Right forelimb (tissue), 1 donor: ENCODE measurements around the gene NETO1.

Experiments
- DNase-seq: peaks from one replicate; pipeline ENCODE4 v3.0.0-alpha.2; 2018

Gene NETO1

DNA sequence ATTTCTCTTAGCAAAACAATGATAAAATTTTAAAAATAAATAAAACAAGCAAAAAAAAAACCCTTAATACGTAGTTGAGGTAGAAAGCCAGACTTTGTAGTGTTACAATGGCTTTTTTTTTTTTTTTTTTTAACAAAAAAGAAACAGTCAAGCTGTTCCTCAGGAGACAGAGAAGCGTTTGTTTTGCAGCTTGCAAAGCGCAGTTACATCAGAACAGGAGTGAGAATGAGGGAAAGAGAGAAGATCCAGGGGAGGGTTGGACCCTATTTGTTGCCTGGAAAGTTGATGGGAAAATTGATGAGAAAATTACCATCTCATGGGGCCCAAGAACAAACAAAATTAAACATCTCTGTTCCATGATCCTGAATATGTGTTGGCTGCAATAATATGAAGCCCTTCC lies 146.5 kb downstream of the NETO1 start:
- DNase-seq, result no peak

GRCh38 chr18:72720116-72720515 lies 147.7 kb downstream of the NETO1 start:
- DNase-seq, result no peak

DNA sequence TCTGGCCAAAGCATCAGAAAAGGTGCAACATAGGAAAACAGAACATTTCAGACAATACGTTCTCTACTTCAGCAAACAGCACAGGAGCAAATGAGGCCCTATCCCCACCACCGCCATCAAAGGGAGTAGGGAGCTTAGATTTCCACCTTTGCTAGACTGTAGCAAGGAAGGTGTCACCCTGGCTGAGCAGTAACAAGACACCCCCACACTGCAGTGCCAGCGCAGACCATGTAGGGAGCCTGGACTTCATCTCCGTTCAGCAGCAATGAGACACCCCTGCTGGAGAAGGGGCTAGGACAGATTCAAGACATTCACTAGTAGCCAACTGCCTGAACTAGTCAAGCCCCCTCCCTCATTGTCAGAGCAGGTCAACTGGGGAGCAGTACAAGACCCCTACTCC lies 163.6 kb downstream of the NETO1 start:
- no peak for DNase-seq

DNA sequence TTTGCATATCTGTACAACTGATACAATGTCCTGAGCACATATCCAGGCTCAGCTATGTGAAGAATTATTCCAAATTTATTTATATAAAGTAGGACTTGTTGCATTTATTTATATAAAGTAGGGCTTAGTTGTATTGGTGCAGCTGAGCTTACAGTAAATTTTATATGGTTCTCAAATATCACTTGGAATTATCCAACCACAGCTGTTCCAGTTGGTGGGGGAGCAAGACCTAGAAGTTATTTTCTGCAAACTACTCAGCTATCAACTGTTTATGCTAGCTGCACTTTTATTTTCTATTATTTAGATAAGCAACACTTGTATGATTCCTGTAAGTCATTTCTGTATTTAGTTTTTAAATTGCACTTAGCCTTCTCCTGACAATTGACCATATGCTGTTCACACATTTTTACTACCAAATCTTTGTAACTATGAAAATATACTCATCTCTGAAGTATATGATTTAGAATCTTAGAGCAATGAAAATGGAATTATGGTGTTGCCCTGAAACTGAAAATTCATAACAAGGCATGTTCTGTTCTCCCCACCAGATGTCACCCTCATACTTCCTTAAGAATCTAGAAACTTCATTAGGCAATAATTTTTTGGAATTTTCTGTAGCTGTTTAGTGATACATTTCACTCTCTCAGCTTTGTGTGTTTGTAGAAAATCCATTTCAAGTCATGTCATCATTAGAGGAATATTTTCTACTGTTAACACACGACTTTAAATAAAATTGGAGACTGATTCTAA lies 166.7 kb downstream of the NETO1 start:
- no peak for DNase-seq

DNA sequence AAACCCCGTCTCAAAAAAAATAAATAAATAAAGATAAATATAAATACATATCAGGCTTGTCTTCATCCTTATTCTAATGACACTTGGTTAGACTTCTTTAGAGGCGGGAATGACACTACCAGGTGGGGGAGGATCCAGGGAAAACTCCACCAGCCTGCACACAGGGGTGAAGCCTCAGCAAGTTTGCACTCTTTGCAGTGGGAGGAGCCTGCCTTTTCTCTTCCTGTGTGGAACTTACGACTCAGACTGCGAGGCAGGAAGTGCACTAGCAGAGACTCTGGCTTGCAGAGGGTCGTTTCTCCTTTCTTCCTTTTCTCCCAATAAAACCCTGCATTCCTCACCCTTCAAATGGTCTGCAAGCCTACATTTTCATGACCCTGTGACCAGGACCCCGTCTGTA lies 170.1 kb downstream of the NETO1 start:
- no peak for DNase-seq

DNA sequence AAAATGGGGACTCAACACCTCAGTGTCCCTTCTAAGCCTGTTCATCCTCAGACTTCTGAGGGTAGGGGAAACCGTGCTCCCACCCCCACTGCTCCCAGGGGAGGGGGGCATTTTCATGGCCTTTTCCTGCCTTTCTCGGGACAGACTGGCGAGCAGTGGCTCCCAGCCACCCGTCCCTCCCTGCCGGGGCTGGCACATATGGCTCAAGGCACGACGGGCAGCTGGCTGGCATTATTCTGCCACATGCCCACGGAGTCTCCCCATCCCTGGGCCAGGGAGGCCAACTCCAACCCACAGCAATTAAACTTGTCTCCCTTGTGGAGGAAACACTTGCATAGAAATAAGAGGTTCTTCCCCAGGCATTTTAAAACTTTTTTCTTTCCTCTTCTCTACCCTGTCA lies 175.2 kb downstream of the NETO1 start:
- DNase-seq, result no peak
